WI38 (cell line): ENCODE results near the gene LSM12.

Experiments
- H3K4me3 ChIP-seq: 2 replicates; pipeline ENCODE4 v1.5.1; 2011; ENCODE audit warnings: low read depth, mild to moderate bottlenecking, control low read depth, low read length
- CTCF ChIP-seq: IDR thresholded peaks from 2 replicates; pipeline ENCODE4 v1.5.1; 2012; ENCODE audit warnings: low read depth, mild to moderate bottlenecking, control low read depth, low read length

The LSM12 gene

GRCh38 chr17:44066204-44066930 lies at the start of gene LSM12:
Gene LSM12, minus strand, starts transcription at chr17:44066671. Its CDS starts 84 bp downstream, at chr17:44066587.
- TF ChIP-seq CTCF, result no peak
- H3K4me3 ChIP-seq, result peak within 1 kb of the TSS; percentile 82

- TF ChIP-seq CTCF, result peak; percentile 95
- H3K4me3 ChIP-seq, result no peak overlapping the region
These were observed 49.3 kb upstream of the LSM12 start for GRCh38 chr17:44115585-44116415.

- no peak overlapping the region for H3K4me3 ChIP-seq
These were observed 47.7 kb upstream of the LSM12 start for GRCh38 chr17:44113868-44114840.

GRCh38 chr17:44113382-44113781 lies 46.9 kb upstream of the LSM12 start:
- TF ChIP-seq CTCF, result no peak
- H3K4me3 ChIP-seq, result no peak overlapping the region

More at GRCh38 chr17:44113868-44114840, 47.7 kb upstream of the LSM12 start:
- TF ChIP-seq CTCF, result no peak

- TF ChIP-seq CTCF, result no peak
- H3K4me3 ChIP-seq, result no peak overlapping the region
These were observed 46.1 kb upstream of the LSM12 start for GRCh38 chr17:44112284-44113280.

- no peak overlapping the region for H3K4me3 ChIP-seq
- no peak for TF ChIP-seq CTCF
These were observed 45.3 kb upstream of the LSM12 start for GRCh38 chr17:44111777-44112176.
